C4-2B (cell line): ENCODE measurements around the gene FAM131A.

Experiments
- CTCF ChIP-seq: fragments of 450-650 bp; conservative IDR thresholded peaks from 2 replicates; pipeline ENCODE4 v1.5.1; 2017; ENCODE audit warnings: mild to moderate bottlenecking
- ZFX ChIP-seq: fragments of 450-650 bp; IDR thresholded peaks from 2 replicates; pipeline ENCODE4 v1.6.1; 2017

GRCh38 chr3:184360929-184361531 is 23.6 kb downstream of the FAM131A start:
- TF ChIP-seq CTCF (no peak), ZFX (peak; percentile 55; the same call in 1 of the 2 replicates)
